GM13977 (cell line): Measurements from ENCODE around the gene ZNRF1.

ENCODE experiments used
- DNase-seq: peaks from one replicate; pipeline ENCODE4 v3.0.0; 2012; ENCODE audit warnings: low spot score
- in situ Hi-C: fragments of 300-500 bp; cut with MboI; formaldehyde crosslinking; loops from one replicate; pipeline ENCODE4 v1.12.0; 2022; ENCODE audit warnings: low sequenced_read_pairs, low pct_unique_long_range_greater_than_20kb, mixed read lengths, inconsistent platforms; ENCODE audit not compliant: unreplicated experiment
- TF ChIP-seq, protein P1 (sequence below): IDR thresholded peaks from 2 replicates; pipeline ENCODE4 v1.5.1; 2012; ENCODE audit warnings: mild to moderate bottlenecking, control low read depth; ENCODE audit not compliant: insufficient read depth; ENCODE audit errors: extremely low read depth, missing control alignments

ZNRF1 gene

DNA sequence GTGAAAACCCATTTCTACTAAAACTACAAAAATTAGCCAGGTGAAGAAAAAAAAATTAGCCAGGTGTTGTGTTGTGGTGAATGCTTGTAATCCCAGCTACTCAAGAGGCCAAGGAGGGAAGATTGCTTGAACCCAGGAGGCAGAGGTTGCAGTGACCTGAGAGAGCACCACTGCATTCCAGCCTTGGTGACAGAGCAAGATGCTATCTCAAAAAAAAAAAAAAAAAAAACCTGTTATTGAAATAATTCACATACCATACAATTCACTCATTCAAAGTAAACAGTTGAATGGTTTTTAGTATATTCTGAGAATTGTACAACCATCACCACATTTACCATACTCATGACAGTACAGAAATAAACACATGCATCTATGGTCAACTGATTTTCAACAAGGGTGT, 31.0 kb downstream of the ZNRF1 start:
- no peak for DNase-seq
- TF ChIP-seq, protein P1, sequence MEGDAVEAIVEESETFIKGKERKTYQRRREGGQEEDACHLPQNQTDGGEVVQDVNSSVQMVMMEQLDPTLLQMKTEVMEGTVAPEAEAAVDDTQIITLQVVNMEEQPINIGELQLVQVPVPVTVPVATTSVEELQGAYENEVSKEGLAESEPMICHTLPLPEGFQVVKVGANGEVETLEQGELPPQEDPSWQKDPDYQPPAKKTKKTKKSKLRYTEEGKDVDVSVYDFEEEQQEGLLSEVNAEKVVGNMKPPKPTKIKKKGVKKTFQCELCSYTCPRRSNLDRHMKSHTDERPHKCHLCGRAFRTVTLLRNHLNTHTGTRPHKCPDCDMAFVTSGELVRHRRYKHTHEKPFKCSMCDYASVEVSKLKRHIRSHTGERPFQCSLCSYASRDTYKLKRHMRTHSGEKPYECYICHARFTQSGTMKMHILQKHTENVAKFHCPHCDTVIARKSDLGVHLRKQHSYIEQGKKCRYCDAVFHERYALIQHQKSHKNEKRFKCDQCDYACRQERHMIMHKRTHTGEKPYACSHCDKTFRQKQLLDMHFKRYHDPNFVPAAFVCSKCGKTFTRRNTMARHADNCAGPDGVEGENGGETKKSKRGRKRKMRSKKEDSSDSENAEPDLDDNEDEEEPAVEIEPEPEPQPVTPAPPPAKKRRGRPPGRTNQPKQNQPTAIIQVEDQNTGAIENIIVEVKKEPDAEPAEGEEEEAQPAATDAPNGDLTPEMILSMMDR = no peak
- in situ Hi-C loops = no loop called here

DNA sequence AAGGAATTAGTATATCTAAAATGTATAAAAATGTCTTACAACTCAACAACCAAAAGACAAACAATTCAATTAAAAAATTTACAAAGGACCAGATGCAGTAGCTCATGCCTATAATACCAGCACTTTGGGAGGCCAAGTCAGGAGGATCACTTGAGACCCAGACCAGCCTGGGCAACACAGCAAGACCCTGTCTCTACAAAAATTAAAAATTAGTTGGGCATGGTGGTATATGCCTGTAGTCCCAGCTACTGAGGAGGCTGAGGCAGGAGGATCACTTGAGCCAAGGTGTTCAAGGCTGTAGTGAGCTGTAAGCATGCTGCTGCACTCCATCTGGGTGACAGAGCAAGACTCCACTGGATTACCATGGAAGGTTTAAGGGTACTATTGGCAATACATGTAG, 33.8 kb downstream of the ZNRF1 start:
- in situ Hi-C loops = no loop called here
- no peak for DNase-seq
- TF ChIP-seq, protein P1 = no peak

DNA sequence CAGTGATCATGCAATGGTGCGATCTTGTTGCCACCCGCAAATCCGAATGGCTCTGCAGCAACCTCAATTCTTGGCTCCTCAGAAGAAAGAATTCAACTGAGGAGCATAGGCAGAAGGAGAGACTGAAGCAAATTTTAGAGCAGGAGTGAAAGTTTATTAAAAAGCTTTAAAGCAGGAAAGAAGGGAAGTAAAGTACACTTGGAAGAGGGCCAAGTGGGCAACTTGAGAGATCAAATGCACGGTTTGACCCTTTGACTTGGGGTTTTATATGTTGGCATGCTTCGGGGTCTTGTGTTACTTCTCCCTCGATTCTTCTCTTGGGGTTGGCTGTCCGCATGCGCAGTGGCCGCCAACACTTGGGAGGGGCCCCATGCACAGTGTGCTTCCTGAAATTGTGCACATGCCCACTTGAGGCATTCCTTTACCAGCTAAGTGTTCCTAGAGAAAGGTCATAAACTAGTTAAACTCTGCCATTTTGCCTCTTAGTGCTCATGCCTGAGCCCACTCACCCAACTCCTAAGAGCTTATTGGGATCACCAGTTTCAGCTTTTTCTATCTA, 36.7 kb downstream of the ZNRF1 start:
- DNase-seq = no peak
- TF ChIP-seq, protein P1 = no peak
- in situ Hi-C loops = no loop called here

DNA sequence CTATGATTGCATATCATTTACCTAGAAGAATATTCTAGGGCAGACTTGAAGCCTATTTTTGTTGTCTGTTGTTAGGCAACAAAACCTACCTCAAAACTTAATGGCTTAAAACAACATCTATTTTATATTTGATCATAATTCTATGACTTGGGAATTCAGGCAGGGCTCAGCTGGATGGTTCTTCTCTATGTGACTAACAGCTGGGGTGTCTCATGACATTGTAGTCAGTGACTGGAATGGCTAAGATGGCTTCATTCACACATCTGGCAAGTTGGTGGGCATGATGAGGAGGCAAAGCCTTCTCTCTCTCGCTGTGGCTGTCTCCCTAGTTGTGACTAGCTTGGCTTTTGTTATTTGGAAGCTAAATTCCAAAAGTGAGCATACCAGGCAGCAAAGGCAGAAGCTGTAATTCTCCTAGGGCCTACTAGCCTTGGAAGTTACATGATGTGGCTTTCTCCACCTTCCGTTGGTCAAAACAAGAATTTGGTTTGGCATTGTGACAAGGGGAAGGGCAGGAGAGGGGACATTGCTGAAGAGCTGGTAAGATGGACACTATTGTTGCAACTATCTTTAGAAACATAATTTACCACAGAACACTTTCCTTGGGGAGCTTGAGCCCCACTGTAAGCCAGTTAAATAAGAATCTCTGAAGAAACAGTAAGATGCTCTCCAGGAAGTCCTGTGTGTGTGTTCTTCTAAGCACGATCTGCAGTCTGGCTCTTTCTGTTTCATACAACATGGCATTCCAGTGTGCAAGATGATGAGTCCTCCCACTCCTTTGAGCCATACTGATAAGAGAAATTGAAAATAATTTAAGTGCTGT, 39.4 kb downstream of the ZNRF1 start:
- no peak for DNase-seq
- TF ChIP-seq, protein P1 = no peak
- in situ Hi-C loops = no loop called here

DNA sequence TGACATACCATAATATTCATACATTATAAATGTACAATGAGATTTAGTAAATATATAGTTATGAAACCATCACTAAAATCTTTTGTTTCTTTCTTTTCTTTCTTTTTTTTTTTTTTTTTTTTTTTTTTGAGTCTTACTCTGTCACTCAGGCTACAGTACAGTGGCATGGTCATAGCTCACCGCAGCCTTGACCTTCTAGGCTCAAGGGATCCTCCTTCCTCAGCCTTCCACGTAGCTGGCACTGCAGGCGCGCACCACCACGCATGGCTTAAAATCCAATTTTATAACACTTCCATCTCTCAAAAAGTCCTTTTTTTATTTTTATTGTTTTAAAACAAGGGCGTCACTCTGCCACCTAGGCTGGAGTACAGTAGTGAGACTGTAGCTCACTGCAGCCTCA, 41.1 kb downstream of the ZNRF1 start:
- TF ChIP-seq, protein P1 = no peak
- in situ Hi-C loops = no loop called here
- no peak for DNase-seq

DNA sequence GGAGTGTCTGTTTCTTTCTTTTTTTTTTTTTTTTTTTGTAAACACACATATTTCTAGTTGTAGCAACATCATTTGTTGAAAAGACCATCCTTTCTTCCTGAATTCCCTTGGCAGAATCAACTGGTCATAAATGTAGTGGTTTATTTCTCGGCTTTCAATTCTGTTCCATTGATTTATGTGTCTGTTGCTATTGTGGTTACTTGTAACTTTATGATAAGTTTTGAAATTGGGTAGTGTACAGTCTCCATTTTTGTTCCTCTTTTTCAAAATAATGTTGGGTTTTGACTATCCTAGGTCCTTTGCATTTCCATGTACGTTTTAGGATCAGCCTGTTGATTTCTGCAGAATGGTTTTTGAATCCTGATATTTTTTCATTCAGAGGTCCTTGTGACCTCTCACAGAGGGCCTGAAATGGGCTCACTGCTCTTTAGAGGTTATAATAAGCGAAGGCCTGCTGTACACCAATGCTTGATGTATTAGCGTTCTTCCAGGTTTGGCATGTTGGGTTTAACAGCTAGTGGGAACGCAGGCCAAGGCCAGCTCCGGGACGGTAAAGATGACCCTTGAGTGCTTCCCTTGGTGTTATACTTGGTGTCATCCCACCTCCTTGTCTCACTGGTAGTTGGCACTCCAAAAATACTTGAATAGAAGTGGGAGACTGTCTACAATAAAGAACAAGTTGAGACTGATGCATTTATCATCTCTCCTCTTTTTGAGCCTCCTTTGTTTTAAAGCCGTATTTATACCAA, 43.8 kb downstream of the ZNRF1 start:
- TF ChIP-seq, protein P1 = no peak
- no peak for DNase-seq
- in situ Hi-C loops = no loop called here
